HCT116 (cell line): Measurements from ENCODE around the gene TFCP2L1.

Experiments
- TF ChIP-seq, protein P1 (sequence below), 3 experiments: fragments of 200-600 bp in 1 of 3; sonication (generic) in 1 of 3; IDR thresholded peaks in 2 of 3; conservative IDR thresholded peaks in 1 of 3; 2 replicates each; pipeline ENCODE4 v1.5.1; 2012 to 2017; ENCODE audit warnings: low read depth in 2 of 3, low read length in 2 of 3, antibody characterized with exemption in 1 of 3, borderline replicate concordance in 1 of 3, control low read depth in 1 of 3, mild to moderate bottlenecking in 1 of 3, mixed read lengths in 1 of 3, mixed run types in 1 of 3, moderate library complexity in 1 of 3; ENCODE audit not compliant: insufficient read depth in 1 of 3
- TF ChIP-seq, protein P2 (sequence below): IDR thresholded peaks from 2 replicates; pipeline ENCODE4 v1.6.1; 2012; ENCODE audit warnings: low read depth

DNA sequence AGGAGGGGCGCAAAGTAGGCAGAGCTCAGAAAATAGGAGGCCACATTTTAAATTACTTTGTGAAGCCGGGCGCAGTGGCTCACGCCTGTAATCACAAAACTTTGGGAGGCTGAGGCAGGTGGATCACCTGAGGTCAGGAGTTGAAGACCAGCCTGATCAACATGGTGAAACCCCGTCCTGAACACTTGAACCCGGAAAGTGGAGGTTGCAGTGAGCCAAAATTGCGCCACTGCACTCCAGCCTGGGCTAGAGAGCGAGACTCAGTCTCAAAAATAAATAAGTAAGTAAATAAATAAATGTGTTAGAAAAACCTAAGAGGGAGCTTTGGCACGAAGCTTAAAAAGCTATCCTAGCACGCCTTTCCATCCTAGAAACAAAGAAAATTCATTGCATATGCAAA, 105.5 kb downstream of the TFCP2L1 start:
- TF ChIP-seq, protein P1, sequence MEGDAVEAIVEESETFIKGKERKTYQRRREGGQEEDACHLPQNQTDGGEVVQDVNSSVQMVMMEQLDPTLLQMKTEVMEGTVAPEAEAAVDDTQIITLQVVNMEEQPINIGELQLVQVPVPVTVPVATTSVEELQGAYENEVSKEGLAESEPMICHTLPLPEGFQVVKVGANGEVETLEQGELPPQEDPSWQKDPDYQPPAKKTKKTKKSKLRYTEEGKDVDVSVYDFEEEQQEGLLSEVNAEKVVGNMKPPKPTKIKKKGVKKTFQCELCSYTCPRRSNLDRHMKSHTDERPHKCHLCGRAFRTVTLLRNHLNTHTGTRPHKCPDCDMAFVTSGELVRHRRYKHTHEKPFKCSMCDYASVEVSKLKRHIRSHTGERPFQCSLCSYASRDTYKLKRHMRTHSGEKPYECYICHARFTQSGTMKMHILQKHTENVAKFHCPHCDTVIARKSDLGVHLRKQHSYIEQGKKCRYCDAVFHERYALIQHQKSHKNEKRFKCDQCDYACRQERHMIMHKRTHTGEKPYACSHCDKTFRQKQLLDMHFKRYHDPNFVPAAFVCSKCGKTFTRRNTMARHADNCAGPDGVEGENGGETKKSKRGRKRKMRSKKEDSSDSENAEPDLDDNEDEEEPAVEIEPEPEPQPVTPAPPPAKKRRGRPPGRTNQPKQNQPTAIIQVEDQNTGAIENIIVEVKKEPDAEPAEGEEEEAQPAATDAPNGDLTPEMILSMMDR (IDR thresholded peaks at IDR 0.05 in 2 of 3, conservative IDR thresholded peaks at IDR 0.05 in 1 of 3; ENCODE audit: borderline replicate concordance in 1 of 3, insufficient read depth in 1 of 3, low read depth in 2 of 3, low read length in 2 of 3) = no peak
- TF ChIP-seq, protein P2, sequence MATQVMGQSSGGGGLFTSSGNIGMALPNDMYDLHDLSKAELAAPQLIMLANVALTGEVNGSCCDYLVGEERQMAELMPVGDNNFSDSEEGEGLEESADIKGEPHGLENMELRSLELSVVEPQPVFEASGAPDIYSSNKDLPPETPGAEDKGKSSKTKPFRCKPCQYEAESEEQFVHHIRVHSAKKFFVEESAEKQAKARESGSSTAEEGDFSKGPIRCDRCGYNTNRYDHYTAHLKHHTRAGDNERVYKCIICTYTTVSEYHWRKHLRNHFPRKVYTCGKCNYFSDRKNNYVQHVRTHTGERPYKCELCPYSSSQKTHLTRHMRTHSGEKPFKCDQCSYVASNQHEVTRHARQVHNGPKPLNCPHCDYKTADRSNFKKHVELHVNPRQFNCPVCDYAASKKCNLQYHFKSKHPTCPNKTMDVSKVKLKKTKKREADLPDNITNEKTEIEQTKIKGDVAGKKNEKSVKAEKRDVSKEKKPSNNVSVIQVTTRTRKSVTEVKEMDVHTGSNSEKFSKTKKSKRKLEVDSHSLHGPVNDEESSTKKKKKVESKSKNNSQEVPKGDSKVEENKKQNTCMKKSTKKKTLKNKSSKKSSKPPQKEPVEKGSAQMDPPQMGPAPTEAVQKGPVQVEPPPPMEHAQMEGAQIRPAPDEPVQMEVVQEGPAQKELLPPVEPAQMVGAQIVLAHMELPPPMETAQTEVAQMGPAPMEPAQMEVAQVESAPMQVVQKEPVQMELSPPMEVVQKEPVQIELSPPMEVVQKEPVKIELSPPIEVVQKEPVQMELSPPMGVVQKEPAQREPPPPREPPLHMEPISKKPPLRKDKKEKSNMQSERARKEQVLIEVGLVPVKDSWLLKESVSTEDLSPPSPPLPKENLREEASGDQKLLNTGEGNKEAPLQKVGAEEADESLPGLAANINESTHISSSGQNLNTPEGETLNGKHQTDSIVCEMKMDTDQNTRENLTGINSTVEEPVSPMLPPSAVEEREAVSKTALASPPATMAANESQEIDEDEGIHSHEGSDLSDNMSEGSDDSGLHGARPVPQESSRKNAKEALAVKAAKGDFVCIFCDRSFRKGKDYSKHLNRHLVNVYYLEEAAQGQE = no peak
